ENCODE results near the gene ZNF280C.
"Not testable (repeated sequence)": the region's sequence is repeated elsewhere in the genome, so short reads cannot be mapped to it uniquely, and the experiment has no call there.

DNA sequence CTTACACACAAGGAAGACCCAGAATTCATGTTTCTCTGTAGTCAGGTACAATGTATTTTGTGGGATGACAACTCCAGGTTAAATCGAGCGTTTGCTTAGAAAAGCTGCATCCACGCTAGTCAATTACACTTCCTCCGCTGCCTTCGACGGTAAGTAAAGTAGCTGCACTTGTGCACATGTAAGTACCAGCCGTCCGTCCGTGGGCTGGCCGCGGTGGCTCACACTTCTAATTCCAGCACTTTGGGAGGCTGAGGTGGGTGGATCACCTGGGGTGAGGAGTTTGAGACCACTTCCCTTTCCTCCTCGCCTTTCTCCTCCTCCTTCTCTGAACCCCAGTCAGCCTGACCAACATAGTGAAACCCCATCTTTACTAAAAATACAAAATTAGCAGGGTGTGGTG is 692 bp upstream of the ZNF280C start:
- TF ChIP-seq, protein P1, sequence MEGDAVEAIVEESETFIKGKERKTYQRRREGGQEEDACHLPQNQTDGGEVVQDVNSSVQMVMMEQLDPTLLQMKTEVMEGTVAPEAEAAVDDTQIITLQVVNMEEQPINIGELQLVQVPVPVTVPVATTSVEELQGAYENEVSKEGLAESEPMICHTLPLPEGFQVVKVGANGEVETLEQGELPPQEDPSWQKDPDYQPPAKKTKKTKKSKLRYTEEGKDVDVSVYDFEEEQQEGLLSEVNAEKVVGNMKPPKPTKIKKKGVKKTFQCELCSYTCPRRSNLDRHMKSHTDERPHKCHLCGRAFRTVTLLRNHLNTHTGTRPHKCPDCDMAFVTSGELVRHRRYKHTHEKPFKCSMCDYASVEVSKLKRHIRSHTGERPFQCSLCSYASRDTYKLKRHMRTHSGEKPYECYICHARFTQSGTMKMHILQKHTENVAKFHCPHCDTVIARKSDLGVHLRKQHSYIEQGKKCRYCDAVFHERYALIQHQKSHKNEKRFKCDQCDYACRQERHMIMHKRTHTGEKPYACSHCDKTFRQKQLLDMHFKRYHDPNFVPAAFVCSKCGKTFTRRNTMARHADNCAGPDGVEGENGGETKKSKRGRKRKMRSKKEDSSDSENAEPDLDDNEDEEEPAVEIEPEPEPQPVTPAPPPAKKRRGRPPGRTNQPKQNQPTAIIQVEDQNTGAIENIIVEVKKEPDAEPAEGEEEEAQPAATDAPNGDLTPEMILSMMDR (conservative IDR thresholded peaks at IDR 0.05; ENCODE audit: low read depth, low read length) = not testable (repeated sequence)
- not testable (repeated sequence) for TF ChIP-seq EZH2 (IDR thresholded peaks at IDR 0.05; ENCODE audit: borderline replicate concordance, low read depth, low read length, poor library complexity, severe bottlenecking)
